H1 (cell line): ENCODE results near the gene CASP12.

Experiments
- BRCA1 ChIP-seq: IDR thresholded peaks from 2 replicates; pipeline ENCODE4 v1.6.1; 2012; ENCODE audit warnings: low read depth, low read length, improper control_type of control experiment
- CHD2 ChIP-seq: IDR thresholded peaks from 2 replicates; pipeline ENCODE4 v1.6.1; 2012; ENCODE audit warnings: low read length, improper control_type of control experiment
- EP300 ChIP-seq, 2 experiments: IDR thresholded peaks; 1 replicate in 1 of 2; 2 replicates in 1 of 2; pipeline ENCODE4 v1.6.1; 2011 to 2012; ENCODE audit warnings: low read depth in 2 of 2, low read length in 2 of 2, mild to moderate bottlenecking in 2 of 2, borderline replicate concordance in 1 of 2, inconsistent platforms in 1 of 2, moderate library complexity in 1 of 2
- PHF8 ChIP-seq: fragments of 200-600 bp; sonication (generic); conservative IDR thresholded peaks from 2 replicates; pipeline ENCODE4 v1.7.1; 2012; ENCODE audit warnings: low read depth, mild to moderate bottlenecking, inconsistent platforms, low read length, moderate library complexity
- POLR2A ChIP-seq, 2 experiments: IDR thresholded peaks; 1 replicate in 1 of 2; 2 replicates in 1 of 2; pipeline ENCODE4 v1.6.1; 2011; ENCODE audit warnings: low read depth in 2 of 2, low read length in 2 of 2, mild to moderate bottlenecking in 2 of 2; ENCODE audit errors: control extremely low read depth in 1 of 2
- POLR2AphosphoS5 ChIP-seq: IDR thresholded peaks from 2 replicates; pipeline ENCODE4 v1.6.1; 2011; ENCODE audit warnings: low read depth, low read length
- RAD21 ChIP-seq, 2 experiments: IDR thresholded peaks in 1 of 2; conservative IDR thresholded peaks in 1 of 2; 2 replicates each; pipeline ENCODE4 v1.6.1; 2011; ENCODE audit warnings: low read depth in 2 of 2, low read length in 2 of 2, improper control_type of control experiment in 1 of 2, inconsistent platforms in 1 of 2, mild to moderate bottlenecking in 1 of 2, moderate library complexity in 1 of 2
- RXRA ChIP-seq: IDR thresholded peaks from 2 replicates; pipeline ENCODE4 v1.6.1; 2011; ENCODE audit warnings: low read depth, mild to moderate bottlenecking, low read length, moderate library complexity; ENCODE audit not compliant: insufficient read depth
- TF ChIP-seq, protein P1 (sequence below), 3 experiments: IDR thresholded peaks; 1 replicate in 2 of 3; 2 replicates in 1 of 3; pipeline versions ENCODE4 v1.5.1 to v1.6.1; 2011; ENCODE audit warnings: low read length in 3 of 3, mild to moderate bottlenecking in 3 of 3, inconsistent platforms in 2 of 3, low read depth in 1 of 3, moderate library complexity in 1 of 3; ENCODE audit not compliant: insufficient read depth in 1 of 3; ENCODE audit errors: control extremely low read depth in 1 of 3

DNA sequence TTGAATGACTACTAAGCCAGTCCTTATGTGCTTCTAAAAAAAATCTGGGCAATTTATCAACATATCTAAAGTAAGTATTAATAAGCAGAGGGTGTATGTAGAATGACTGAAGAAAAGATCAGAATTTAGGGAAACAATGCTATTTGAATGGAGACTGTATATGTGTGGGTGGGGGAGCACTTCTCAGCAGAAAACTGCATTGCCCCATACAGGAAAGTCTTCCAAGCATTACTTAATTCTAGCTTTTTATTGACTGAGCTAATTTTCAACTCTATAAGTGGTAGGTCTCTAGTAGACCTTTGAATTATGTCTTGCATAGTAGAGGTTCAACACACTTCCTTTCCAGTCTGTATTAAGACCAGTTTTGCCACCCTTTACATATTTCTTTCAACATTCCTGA, 41.7 kb downstream of the CASP12 start:
- TF ChIP-seq BRCA1 (no peak), PHF8 (no peak), CHD2 (no peak), RAD21 (IDR thresholded peaks at IDR 0.05 in 1 of 2, conservative IDR thresholded peaks at IDR 0.05 in 1 of 2; ENCODE audit: low read depth in 2 of 2, low read length in 2 of 2) (no peak), RXRA (no peak), POLR2AphosphoS5 (no peak), POLR2A (IDR thresholded peaks at IDR 0.05; ENCODE audit: control extremely low read depth in 1 of 2, low read depth in 2 of 2, low read length in 2 of 2) (no peak), EP300 (IDR thresholded peaks at IDR 0.05; ENCODE audit: borderline replicate concordance in 1 of 2, low read depth in 2 of 2, low read length in 2 of 2) (no peak)
- TF ChIP-seq, protein P1, sequence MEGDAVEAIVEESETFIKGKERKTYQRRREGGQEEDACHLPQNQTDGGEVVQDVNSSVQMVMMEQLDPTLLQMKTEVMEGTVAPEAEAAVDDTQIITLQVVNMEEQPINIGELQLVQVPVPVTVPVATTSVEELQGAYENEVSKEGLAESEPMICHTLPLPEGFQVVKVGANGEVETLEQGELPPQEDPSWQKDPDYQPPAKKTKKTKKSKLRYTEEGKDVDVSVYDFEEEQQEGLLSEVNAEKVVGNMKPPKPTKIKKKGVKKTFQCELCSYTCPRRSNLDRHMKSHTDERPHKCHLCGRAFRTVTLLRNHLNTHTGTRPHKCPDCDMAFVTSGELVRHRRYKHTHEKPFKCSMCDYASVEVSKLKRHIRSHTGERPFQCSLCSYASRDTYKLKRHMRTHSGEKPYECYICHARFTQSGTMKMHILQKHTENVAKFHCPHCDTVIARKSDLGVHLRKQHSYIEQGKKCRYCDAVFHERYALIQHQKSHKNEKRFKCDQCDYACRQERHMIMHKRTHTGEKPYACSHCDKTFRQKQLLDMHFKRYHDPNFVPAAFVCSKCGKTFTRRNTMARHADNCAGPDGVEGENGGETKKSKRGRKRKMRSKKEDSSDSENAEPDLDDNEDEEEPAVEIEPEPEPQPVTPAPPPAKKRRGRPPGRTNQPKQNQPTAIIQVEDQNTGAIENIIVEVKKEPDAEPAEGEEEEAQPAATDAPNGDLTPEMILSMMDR (IDR thresholded peaks at IDR 0.05; ENCODE audit: control extremely low read depth in 1 of 3, insufficient read depth in 1 of 3, low read depth in 1 of 3, low read length in 3 of 3): no peak
